Dedifferentiated amniotic fluid mesenchymal stem cell (primary cell): ENCODE measurements around the gene ITFG2.

Experiments
- DNase-seq: peaks from one replicate; pipeline ENCODE4 v3.0.0-alpha.2; 2016; ENCODE audit errors: extremely low spot score

Gene ITFG2

GRCh38 chr12:2832550-2833127, 20.2 kb downstream of the ITFG2 start:
- no peak for DNase-seq

DNA sequence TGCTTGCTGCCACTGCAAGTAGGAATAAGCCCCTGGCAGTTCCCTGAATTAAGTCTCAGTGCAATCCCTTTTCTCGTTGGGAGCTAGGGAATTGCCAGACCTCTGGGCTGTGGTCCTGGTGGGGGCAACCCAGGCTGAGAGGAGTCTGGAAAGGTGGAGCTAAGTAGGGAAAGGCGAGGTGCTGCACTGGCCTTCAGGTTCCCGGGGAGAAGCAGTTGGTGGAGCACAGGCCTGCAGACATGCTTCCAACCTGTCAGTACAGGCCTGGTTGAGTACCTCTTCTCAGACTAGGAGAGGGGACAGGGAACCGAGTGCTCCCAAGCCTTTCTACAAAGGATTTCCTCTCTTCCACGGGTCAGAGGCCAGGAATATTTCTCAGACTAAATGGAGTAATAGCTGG, 20.9 kb downstream of the ITFG2 start:
- no peak for DNase-seq

- no peak for DNase-seq
Measured at GRCh38 chr12:2833810-2834209, 21.3 kb downstream of the ITFG2 start.

GRCh38 chr12:2834581-2835491, 22.4 kb downstream of the ITFG2 start, which contains the start of gene NRIP2:
Gene NRIP2, minus strand, starts transcription at chr12:2835035. Its CDS starts 52 bp downstream, at chr12:2834983.
- DNase-seq = peak; percentile 35

- DNase-seq = no peak
Measured at GRCh38 chr12:2835691-2836403, 23.4 kb downstream of the ITFG2 start.

DNA sequence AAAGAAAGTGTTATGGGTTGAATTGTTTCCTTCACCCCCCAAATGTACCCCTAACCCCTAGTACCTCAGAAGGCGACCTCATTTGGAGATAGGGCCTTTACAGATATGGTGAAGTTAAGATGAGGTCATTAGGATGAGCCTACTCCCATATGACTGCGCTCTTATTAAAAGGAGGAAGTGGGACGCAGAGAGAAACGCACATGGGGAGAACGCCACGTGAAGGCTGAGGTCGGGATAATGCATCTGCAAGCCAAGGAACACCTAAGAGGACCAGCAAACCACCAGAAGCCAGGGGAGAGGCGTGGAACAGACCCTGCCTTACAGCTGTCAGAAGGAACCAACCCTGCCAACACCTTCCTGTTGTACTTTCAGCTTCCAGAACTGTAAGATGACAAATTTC, 24.1 kb downstream of the ITFG2 start:
- no peak for DNase-seq

- DNase-seq = no peak
Measured at GRCh38 chr12:2841056-2841650, 28.7 kb downstream of the ITFG2 start.

- DNase-seq = no peak
Measured at GRCh38 chr12:2842948-2843347, 30.5 kb downstream of the ITFG2 start.

- DNase-seq = no peak
Measured at GRCh38 chr12:2844786-2845185, 32.3 kb downstream of the ITFG2 start.

GRCh38 chr12:2845280-2845679, 32.8 kb downstream of the ITFG2 start:
- DNase-seq = no peak

DNA sequence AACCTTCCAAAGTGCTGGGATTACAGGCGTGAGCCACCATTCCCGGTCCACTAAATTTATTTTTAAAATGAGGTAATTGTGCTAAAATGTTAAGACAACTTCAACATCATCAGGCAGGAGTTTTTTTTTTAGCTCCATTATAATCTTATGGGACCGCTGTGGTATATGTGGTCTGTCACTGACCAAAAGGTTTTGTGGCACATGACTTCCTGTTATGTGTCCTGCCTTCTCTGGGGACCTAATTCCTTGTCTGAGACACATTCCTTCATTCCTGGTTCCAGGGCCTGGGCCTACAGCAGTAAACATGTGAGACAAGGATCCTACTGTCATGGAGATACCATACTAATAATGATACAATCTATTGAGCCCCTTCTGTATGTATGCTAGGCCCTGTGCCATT, 39.5 kb downstream of the ITFG2 start:
- no peak for DNase-seq

GRCh38 chr12:2853626-2854025, 41.2 kb downstream of the ITFG2 start:
- DNase-seq = peak; percentile 70

DNA sequence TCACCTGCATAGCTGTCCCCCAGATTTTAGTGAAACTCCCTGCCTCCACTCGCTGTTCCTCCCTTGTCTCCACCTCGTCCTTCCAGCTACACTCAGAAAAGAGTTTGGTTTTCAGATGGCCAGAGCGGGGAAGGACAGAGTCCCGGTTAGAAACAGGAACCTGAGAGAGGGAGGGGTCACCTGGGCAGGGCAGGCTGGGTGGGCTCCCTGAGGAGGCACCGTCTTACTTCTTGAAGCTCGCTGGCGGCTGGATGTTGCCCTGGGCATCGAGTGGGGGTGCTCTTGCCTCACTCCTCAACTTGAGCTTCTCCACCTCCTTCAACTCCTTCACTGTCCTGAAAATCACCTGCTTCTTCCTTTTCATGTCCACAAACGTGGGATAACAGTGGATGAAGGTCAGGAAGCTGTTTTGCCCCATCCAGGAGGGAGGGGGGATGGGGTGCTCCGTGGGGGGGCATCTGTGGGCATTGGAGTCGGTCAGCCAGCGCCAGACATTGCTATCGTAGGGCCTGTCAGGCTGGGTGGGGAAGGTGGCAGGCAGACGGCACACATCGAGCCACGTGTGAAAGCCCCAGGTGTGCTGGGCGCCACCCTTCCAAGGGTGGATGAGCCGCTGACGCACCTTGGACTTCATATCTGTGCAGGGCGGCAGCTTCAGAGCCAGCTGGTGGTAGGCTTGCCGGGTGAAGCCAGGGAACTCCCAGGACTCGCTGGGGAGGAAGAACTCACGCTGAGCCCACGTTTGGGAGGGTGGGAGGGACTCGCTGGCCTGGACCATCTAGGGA, 42.4 kb downstream of the ITFG2 start:
- DNase-seq = no peak

DNA sequence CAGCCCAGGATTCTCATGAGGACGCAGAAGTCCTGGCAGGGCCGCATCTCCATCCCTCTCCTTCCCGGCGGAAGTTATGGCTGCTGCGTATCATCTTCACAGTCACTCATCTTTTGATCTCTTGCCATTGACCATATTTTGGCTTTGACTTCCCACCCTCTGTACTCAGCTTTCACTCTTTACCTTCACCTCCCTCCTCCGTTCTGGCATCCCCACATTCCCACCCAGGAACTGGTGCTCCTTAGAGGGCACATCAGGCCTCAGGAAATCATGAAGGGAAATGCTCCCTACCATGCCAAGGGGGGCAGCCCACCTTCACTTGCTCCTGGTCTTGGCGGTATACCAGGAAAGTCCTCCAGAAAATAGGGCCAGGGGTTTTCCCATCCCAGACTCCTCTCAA, 43.1 kb downstream of the ITFG2 start:
- DNase-seq = no peak

DNA sequence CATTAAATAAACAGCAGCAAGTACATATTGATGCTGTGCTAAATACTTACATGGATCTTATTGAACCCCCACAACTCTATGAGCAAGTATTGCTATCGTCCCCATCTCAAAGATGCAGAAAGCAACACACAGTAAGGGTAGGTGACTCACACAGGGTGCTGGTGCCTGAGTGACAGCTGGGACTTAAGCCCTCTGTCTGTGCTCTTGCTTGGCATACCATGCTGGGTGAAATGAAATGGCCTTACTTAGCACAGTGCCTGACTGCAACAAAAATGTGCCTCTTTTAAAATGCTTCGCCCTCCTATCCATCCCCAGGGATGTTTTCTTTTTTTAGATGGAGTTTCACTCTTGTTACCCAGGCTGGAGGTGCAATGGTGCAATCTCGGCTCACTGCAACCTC, 43.6 kb downstream of the ITFG2 start:
- no peak for DNase-seq

GRCh38 chr12:2857021-2857431, 44.6 kb downstream of the ITFG2 start, which contains the start of gene TEX52:
Gene TEX52, minus strand, starts transcription at chr12:2857039. Its CDS starts 13 bp downstream, at chr12:2857026.
- no peak for DNase-seq

- DNase-seq = no peak
Measured at GRCh38 chr12:2857576-2857975, 45.1 kb downstream of the ITFG2 start.

DNA sequence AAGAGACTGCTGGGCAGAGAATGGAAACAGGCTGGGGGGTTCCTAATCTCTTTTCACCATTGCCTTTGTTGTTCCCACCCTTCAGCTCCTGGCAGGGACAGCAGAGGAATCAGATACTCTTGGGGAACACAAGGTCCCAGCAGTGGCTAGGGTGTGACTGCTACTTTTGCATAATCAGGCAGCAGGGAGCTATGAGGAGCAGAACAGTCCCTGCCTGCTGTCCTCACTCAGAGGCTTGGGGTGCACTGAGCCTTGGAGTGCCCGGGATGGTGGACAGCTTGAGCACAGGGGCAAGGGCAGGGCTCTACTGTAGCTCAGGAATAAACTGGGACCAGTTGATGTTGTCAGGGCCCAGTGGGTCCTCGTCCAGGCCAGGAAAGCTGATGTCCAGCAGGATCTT, 45.9 kb downstream of the ITFG2 start:
- DNase-seq = no peak

DNA sequence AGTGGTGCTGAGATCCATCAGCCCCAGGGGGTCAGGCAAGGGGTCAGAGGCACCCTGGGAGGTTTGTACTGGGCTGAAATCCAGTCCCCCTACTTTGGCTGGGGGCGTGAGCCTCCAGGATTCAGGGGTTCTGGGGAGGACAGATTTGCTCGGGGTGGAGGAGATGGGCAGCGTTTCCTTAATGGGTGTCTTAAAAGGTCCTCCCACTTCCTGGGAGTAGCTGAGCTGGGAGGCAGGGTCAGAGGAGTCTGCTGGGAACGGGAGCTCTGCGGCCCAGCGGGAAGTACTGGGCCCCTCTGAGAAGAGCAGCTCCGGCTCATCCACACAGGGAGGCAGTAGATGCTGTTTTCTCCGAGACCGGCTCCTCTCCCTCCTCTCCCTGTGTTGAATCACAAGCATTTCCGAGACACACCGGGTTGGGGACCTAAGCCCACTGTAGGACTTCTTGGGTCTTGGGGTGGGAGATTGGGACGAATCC, 46.5 kb downstream of the ITFG2 start:
- DNase-seq = no peak

- no peak for DNase-seq
Measured at GRCh38 chr12:2860170-2860569, 47.7 kb downstream of the ITFG2 start.

- DNase-seq = no peak
Measured at GRCh38 chr12:2862876-2863275, 50.4 kb downstream of the ITFG2 start.
